Peyer's patch (tissue), 4 donors: ENCODE measurements around the gene FER.

Experiments used
- CTCF ChIP-seq, 6 experiments: fragments of 450-650 bp in 4 of 6; fragments of 200-600 bp in 2 of 6; sonication (generic) in 1 of 6; IDR thresholded peaks; one replicate each; pipeline ENCODE4 v1.5.1; 2017 to 2019; ENCODE audit warnings: antibody characterized with exemption in 6 of 6, mild to moderate bottlenecking in 3 of 6, moderate library complexity in 1 of 6
- POLR2A ChIP-seq, 2 donors: fragments of 450-650 bp; IDR thresholded peaks; one replicate each; pipeline ENCODE4 v1.5.1; 2017; ENCODE audit warnings: antibody characterized with exemption in 2 of 2, mild to moderate bottlenecking in 2 of 2, moderate library complexity in 2 of 2

- TF ChIP-seq CTCF (IDR thresholded peaks at IDR 0.05) (no peak), POLR2A (IDR thresholded peaks at IDR 0.05) (no peak)
Observed at GRCh38 chr5:109173036-109173794, 425.5 kb downstream of the FER start.
